AG09309 (cell line): Measurements from ENCODE around the gene PRRT2.

Experiments used
- DNase-seq: peaks from one replicate; pipeline ENCODE4 v3.0.0-alpha.2; 2010; ENCODE audit warnings: low read depth
- H3K4me3 ChIP-seq: 2 replicates; pipeline ENCODE4 v1.5.1; 2011; ENCODE audit warnings: mild to moderate bottlenecking, low read depth, low read length, moderate library complexity; ENCODE audit not compliant: control insufficient read depth
- CTCF ChIP-seq: IDR thresholded peaks from 2 replicates; pipeline ENCODE4 v1.5.1; 2011; ENCODE audit warnings: mild to moderate bottlenecking, low read depth, low read length, inconsistent platforms; ENCODE audit not compliant: insufficient read depth, control insufficient read depth; ENCODE audit errors: missing control alignments

The PRRT2 gene

GRCh38 chr16:29805232-29806098, 6.5 kb upstream of the PRRT2 start:
- peak; percentile 88 for DNase-seq
- TF ChIP-seq CTCF: no peak
- peak overlapping the region; percentile 52 for H3K4me3 ChIP-seq

DNA sequence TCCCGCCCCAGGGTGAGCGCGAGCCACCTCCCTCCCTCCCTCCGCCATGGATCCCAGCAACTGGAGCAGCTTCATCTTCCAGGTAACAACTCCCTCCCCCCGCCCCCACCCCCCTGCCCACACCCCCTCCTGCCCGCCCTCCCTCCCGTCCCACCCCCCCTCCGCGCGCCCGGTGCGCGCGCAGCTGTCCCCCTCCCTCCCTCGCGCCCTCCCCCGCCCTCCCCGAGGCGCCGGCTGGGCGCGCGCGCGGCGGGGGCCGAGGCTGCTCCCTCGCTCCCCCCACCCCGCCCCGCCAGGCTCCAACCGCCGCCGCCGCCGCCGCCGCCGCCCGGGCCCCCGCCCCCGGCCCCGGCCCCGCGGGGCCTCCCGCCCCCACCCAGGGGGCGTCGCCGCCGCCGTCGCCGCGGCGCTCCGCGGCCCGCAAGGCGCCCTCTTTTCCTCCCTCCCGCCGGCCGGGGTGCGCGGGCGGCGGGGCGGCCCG, 5.9 kb upstream of the PRRT2 start, which contains the start of gene MAZ:
Gene MAZ, plus strand, starts transcription at position 431 of the 481 bp plus-strand sequence. CDS start 173 bp downstream, outside the sequence.
- peak within 1 kb of the TSS; percentile 74 for H3K4me3 ChIP-seq
- DNase-seq: peak; percentile 68
- no peak for TF ChIP-seq CTCF

GRCh38 chr16:29806641-29807425, 5.2 kb upstream of the PRRT2 start:
- H3K4me3 ChIP-seq: peak overlapping the region; percentile 74
- no peak for DNase-seq
- no peak for TF ChIP-seq CTCF

DNA sequence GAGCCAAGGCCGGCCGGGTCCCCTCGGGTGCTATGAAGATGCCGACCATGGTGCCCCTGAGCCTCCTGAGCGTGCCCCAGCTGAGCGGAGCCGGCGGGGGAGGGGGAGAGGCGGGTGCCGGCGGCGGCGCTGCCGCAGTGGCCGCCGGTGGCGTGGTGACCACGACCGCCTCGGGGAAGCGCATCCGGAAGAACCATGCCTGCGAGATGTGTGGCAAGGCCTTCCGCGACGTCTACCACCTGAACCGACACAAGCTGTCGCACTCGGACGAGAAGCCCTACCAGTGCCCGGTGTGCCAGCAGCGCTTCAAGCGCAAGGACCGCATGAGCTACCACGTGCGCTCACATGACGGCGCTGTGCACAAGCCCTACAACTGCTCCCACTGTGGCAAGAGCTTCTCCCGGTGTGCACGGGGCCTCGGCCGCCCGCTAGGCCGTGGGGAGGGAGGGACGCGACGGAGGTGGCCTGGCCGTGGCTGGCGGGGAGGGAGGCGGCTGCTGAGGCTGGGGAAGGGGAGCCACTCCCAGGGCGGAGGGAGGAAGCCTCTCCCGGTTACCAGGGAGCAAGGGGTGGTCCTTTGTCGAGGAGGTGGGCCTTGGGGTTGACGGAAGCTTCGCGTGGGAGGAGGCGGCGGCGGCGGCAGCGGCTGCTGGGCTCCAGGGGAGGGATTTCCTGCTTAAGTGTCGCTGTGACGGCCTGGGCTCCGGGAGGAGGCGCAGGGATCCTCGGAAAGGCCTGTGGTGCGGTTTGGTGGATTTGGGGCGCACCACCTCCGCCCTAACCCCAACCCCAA, 4.4 kb upstream of the PRRT2 start:
- DNase-seq: peak; percentile 81
- H3K4me3 ChIP-seq: peak overlapping the region; percentile 74
- TF ChIP-seq CTCF: peak; percentile 69

- peak overlapping the region; percentile 74 for H3K4me3 ChIP-seq
- no peak for DNase-seq
- no peak for TF ChIP-seq CTCF
Measured at GRCh38 chr16:29808219-29808900, 3.6 kb upstream of the PRRT2 start.
